GM21786 (cell line): Measurements from ENCODE around the gene PTPRG.

ENCODE experiments used
- ATAC-seq: cut with Tn5 transposase; IDR thresholded peaks from one replicate; pipeline ENCODE4 v1.9.1; 2021; ENCODE audit not compliant: unreplicated experiment

PTPRG gene

GRCh38 chr3:61616586-61616985 is 55.2 kb downstream of the PTPRG start:
- no peak for ATAC-seq

- no peak for ATAC-seq
Observed at GRCh38 chr3:61617041-61617440, 55.7 kb downstream of the PTPRG start.

DNA sequence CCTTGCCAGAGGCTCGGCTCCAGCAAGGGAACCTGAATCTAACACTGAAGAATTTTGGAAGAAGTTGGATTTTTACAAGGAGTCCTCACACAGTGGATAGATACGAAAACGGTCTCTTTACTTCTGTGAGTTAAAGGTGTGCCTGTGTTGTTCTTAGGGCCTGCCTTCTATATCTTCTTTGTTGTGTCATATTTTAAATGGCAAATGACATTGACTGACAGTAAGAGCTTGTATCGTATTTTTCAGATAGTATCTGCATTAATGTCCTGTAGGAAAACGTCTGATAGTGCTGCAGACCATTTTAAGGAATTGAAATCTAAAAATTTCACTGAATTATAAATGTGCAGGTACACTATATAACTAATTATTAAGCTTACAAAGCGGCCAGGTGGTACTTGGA is 56.3 kb downstream of the PTPRG start:
- no peak for ATAC-seq

DNA sequence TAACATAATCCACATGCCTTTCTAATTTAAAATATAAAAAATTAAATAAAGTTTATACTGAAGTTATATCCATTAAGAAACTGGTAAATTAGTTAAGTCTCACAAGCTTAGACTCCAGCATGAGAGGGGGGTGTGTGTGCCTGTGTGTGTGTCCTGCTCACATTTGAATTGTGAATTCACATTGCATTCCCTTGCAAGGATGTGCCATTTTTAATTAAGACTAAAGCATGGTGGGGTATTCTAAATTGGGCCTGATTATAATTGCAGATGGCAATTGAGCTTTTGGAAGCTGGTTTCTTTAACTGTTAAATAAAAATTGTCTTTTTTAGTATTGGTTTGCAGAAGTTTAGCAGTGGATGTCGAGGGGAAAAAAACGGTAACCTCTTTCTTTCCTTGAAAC is 56.9 kb downstream of the PTPRG start:
- no peak for ATAC-seq

DNA sequence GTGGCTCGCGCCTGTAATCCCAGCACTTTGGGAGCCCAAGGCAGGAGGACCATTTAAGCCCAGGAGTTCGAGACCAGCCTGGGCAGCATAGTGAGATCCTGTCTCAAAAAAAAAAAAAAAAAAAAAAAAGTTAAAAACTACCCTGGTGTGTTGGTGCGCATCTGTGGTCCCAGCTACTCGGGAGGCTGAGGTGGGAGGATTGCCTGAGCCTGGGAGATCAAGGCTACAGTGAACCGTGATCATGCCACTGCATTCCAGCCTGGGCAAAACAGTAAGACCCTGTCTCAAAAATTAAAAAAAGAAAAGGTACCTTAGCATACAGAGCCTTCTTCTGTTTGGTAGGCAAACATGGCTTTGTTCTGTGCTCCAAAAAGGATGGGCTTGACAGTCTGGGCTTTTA is 57.5 kb downstream of the PTPRG start:
- ATAC-seq: no peak

GRCh38 chr3:61620073-61620472 is 58.7 kb downstream of the PTPRG start:
- ATAC-seq: no peak

- no peak for ATAC-seq
Observed at GRCh38 chr3:61624300-61624699, 62.9 kb downstream of the PTPRG start.

DNA sequence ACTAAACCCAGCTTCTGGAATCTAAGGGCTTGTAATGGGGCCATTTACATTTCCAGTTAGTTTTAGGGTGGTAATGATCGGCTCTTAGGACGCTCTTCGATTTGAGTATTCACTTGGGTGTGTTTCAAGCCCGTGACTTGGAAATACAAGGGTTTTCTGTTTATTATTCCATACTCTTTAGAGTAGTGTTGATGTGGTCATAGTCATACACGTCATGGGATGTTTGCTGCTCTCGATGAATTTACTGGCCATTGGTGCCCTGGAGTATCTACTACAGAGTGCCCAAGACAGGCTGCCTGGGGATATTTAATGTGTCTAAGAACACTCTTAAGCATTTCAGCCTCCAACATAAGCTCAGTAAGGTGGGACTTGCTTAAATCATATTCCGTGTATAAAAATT is 64.1 kb downstream of the PTPRG start:
- no peak for ATAC-seq

DNA sequence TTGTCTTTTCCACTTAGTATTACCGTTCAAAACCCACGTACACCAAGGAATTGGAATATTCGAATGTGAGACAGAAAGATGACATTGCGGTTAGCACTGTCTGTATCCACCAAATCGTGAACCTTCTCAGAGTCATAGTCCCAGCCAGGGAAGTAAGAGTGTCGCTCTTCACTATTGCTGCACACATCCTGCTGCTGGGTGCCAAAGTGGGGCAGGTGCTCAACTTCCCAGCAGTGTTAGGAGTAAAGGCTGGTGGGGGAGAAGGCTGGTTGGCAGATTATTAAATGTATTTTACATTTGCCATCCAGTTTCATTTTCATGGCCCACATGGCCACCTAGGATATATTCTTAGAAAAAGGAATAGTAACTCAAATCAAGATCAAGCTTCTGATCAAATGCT is 65.1 kb downstream of the PTPRG start:
- ATAC-seq: no peak

DNA sequence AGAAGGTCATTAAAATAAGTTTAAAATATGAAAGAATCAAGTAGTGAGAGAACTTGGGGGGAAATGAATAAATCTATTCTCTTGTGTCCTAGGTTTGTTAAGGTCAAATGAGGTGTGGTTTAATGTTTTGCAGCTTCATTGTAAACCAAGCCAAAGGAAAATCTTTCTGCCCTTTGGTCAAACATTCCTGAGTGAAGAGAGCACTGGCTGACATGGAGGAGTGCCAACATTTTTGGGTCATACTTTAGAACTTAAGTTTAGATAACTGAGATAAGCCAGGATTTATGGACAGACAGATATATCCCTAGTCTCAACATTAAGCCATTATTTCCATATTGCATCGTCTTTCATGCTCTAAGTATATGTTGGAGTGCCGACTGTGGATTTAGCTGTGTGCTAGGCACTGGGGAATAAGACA is 66.4 kb downstream of the PTPRG start:
- no peak for ATAC-seq

DNA sequence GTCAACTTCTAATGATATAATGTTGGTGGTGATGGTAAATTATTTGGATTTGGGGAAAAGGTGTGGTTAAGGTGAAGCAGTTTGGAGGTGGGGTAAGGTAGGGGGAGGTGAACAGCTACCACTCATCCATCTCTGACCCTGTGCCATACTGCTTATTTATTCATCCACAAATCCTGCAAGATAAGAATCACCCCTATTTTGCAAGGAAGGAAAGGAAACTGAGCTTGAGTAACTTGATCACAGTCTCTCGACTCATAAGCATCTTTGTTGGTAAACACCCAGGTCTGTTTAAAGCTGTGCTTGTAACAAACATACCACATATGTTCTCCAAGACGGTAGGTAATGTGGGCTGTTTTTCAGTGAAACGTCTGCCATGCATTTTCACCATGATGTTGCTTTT is 67.3 kb downstream of the PTPRG start:
- no peak for ATAC-seq

DNA sequence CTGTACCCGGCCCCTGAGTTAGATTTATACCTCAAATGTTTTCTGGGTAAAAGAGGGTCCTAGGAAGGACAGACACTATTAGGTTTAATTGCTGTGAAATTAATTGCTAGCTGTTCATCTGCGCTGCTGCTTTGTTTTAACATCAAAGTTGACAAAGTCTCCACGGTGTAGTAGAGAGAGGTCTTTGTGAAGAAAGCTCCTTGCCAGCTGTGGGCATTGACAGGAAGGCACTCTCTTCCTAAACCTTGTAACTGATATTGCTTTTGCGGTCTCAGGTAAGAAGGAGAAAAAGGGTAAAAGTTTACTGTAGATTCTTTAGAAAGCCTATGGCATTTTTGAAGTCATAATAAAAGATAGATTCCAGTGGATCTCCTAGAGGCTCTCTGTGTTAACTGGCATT is 68.1 kb downstream of the PTPRG start:
- no peak for ATAC-seq

DNA sequence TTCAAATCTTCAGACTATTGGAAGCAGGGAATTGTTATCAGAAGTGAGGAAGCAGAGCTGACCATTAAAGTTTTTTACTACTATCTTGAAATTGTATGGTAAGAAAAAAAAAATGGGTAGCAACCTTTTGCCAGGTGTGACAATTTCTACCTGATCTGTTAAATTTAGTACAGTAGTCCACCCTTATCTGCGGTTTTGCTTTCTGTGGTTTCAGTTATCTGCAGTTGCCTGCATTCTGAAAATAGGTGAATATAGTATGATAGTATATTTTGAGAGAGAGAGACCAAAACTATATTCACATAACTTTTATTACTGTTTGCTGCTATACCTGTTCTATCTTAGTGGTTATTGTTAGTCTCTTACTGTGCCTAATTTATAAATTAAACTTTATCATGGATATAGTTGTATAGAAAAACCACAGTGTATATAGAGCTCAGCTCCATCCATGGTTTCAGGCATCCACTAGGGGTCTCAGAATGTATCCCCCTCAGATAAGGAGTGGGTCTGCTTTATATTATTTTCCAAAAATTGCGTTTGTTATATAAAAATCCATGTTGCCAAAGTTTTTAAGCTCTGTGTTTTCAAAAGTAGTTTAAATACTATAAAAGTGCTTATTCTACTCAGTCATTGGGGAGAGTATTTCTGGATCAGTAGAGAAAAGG is 69.9 kb downstream of the PTPRG start:
- no peak for ATAC-seq

GRCh38 chr3:61632568-61633175 is 71.3 kb downstream of the PTPRG start:
- ATAC-seq: no peak

GRCh38 chr3:61634678-61635077 is 73.3 kb downstream of the PTPRG start:
- ATAC-seq: no peak

- peak; percentile 76 for ATAC-seq
Observed at GRCh38 chr3:61637088-61638051, 76.0 kb downstream of the PTPRG start.

DNA sequence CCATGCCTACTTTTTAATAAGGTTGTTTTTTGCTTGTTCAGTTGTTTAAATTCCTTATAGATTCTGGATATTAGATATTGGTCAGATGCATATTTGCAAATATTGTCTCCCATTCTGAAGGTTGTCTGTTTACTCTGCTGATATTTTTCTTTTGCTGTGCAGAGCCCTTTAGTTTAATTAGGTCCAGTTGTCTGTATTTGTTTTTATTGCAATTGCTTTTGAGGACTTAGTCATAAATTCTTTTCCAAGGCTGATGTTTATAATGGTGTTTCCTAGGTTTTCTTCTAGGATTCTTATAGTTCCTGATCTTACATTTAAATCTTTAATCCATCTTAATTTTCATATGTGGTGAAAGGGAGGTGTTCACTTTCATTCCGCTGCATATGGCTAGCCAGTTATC is 77.4 kb downstream of the PTPRG start:
- ATAC-seq: no peak

DNA sequence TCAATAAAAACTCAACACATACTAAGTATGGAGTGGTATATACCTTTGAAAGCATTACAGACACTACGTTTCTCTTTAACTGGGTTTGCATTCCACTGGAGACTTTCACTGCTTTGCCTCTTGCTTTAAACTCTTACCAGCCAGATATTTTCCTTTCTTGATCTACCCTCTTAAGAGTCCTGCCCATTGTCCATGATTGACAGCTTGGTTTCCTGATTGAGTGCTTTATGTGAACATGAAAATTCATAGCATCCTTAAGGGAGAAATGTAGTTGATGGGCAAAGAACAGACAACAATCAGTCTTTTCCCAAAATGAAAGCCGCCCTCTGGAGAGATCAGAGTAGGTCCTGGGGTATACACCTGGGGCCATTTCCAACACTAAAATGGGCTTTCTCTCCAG is 78.6 kb downstream of the PTPRG start:
- no peak for ATAC-seq

GRCh38 chr3:61645148-61645547 is 83.8 kb downstream of the PTPRG start:
- ATAC-seq: no peak

DNA sequence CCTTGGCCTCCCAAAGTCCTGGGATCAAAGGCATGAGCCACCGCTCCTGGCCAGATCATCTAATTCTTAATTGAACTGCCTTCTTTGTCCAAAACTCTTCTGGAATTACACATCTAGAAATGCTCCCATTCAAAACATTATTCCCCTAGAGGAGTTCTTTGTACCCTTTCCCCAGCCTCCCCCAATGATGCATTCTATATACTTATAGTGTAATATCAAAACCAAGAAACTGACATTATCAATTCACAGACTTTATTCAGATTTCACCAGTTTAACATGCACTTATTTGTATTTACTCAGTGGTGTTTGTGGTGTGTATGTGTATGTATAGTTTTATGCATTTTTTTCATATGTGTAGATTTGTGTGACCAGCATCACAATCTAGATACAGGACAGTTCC is 85.0 kb downstream of the PTPRG start:
- ATAC-seq: no peak

DNA sequence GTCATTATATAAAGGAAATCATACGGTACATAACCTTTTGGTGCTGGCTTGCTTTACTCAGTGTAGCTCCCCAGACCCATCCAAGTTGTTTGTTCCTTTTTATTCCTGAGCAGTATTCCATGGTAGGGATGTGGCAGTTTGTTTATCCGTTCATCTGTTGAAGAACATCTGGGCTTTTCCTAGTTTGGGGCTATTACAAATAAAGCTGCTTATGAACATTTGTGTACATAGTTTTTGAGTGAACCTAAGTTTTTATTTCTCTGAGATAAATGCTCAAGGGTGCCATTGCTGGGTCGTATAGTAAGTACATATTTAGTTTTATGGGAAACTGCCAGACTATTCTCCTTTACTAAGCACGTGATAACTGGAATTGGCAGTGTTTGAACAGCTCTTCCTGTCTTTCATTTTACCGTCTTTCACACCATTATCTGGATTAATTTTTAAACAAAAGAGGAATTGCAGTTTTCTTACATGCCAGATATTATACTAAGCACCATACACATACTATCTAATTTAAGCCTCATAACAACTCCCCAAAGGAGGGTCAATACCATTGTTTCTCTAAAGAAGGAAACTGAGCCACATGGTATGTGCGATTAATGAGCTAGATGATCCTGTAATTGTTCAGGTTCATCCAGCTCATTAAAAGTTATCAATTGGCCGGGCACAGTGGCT is 85.6 kb downstream of the PTPRG start:
- ATAC-seq: no peak
